Measurements from ENCODE around the gene SDSL. TPM values are rescaled to one million over a fixed set of nuclear protein-coding genes. Genes with fewer than 3 reads are reported as not detected.

Gene SDSL
- polyA plus RNA-seq, 3 donors, result 4.6 to 10.0 (median 6.5) TPM

DNA sequence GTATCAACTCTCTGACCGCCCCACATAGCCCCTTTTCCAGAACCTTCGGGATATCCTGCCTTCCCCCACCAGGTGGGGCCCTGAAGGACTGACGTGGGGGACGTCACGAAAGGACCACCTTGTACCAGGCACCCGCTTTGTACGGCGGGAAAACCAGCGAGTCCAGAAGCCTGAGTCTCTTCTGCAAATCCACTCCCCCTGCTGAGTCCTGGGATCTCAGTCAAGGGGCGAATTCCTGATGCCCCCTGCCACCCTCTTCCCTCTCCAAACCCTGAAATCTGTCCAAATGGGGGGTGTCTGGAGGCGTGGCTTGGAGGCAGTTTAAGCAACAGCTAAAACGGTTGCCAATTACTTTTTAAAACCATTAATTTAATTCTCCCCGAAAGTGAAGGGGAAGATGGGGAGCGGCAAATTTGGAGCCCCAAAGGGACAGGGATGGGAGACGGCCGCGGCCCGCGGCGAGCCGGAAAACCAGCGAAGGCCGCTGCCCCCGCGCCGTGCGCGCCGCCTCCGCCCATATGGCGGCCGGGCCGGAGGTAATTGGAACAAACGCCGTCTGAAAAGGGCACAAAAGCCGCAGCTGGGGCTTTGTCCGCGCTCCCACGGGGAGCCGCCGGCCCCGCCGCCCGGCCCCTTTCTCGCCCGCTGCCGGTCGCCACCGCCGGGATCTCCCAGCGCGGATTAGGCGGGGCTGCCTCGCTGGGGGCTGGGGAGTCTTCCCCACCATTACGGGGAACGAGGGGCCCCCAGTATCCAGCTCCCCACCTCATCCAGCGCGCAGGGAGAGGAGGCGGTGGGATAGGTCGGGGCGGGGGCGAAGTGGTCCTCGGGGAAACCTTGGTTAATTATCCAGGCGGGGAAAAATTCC, 42.9 kb downstream of the SDSL start:
- Histone ChIP-seq H3K4me2 (replicated peaks; ENCODE audit: extremely low read depth, low read length, poor library complexity, severe bottlenecking) (no peak overlapping the region), H3K27me3 (ENCODE audit: control insufficient read depth in 2 of 2, insufficient read depth in 2 of 2, low read length in 2 of 2) (peaks cover 72 to 90% of the 10 kb centered on the region in 2 donors), H4K20me1 (ENCODE audit: insufficient read depth, low read length) (no peaks in the 10 kb centered on the region), H3K4me1 (ENCODE audit: control insufficient read depth in 1 of 2, insufficient read depth in 2 of 2, low read length in 2 of 2) (peaks cover 5 to 20% of the 10 kb centered on the region in 2 donors), H2AFZ (ENCODE audit: insufficient read depth, low read depth, low read length, poor library complexity, severe bottlenecking) (no peak overlapping the region), H3K9ac (ENCODE audit: insufficient read depth, low read length, poor library complexity, severe bottlenecking) (no peak overlapping the region), H3K27ac (ENCODE audit: low read depth in 1 of 2, low read length in 2 of 2) (no peak overlapping the region), H3K36me3 (replicated peaks in 1 of 2; ENCODE audit: control insufficient read depth in 1 of 2, insufficient read depth in 2 of 2, low read length in 2 of 2) (no peaks in the 10 kb centered on the region), H3K4me3 (replicated peaks in 1 of 3; ENCODE audit: low read depth in 2 of 3, low read length in 3 of 3) (no peak overlapping the region), H3K9me3 (replicated peaks in 1 of 2; ENCODE audit: control insufficient read depth in 1 of 2, insufficient read depth in 1 of 2, low read length in 2 of 2) (peaks cover 3 to 38% of the 10 kb centered on the region in 2 donors), H3K79me2 (ENCODE audit: insufficient read depth, low read length) (no peaks in the 10 kb centered on the region)
- intact Hi-C loops (cut with micrococcal nuclease), result loop anchor here (5.0 kb wide), 1 partner anchor 447 kb away; no protein-coding TSS in a partner anchor
- Mint-ChIP-seq H3K27me3 (ENCODE audit: low read depth in 3 of 3) (peaks cover 80 to 97% (median 93%) of the 10 kb centered on the region in 3 donors), H3K9me3 (peaks cover 0 to 24% (median 19%) of the 10 kb centered on the region in 7 donors), H3K36me3 (peaks cover 0 to 12% of the 10 kb centered on the region in 2 donors), H3K4me1 (peaks cover 24% of the 10 kb centered on the region), H3K4me3 (peak overlapping the region in 1 of 2 donors; percentile 82), H3K27ac (no peak overlapping the region)
- DNase-seq, result no peak
- TF ChIP-seq, protein P1, sequence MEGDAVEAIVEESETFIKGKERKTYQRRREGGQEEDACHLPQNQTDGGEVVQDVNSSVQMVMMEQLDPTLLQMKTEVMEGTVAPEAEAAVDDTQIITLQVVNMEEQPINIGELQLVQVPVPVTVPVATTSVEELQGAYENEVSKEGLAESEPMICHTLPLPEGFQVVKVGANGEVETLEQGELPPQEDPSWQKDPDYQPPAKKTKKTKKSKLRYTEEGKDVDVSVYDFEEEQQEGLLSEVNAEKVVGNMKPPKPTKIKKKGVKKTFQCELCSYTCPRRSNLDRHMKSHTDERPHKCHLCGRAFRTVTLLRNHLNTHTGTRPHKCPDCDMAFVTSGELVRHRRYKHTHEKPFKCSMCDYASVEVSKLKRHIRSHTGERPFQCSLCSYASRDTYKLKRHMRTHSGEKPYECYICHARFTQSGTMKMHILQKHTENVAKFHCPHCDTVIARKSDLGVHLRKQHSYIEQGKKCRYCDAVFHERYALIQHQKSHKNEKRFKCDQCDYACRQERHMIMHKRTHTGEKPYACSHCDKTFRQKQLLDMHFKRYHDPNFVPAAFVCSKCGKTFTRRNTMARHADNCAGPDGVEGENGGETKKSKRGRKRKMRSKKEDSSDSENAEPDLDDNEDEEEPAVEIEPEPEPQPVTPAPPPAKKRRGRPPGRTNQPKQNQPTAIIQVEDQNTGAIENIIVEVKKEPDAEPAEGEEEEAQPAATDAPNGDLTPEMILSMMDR (IDR thresholded peaks at IDR 0.05), result no peak
- 1% methylated on average over 43 of the region's 64 CpGs for WGBS (ENCODE audit: insufficient coverage)

DNA sequence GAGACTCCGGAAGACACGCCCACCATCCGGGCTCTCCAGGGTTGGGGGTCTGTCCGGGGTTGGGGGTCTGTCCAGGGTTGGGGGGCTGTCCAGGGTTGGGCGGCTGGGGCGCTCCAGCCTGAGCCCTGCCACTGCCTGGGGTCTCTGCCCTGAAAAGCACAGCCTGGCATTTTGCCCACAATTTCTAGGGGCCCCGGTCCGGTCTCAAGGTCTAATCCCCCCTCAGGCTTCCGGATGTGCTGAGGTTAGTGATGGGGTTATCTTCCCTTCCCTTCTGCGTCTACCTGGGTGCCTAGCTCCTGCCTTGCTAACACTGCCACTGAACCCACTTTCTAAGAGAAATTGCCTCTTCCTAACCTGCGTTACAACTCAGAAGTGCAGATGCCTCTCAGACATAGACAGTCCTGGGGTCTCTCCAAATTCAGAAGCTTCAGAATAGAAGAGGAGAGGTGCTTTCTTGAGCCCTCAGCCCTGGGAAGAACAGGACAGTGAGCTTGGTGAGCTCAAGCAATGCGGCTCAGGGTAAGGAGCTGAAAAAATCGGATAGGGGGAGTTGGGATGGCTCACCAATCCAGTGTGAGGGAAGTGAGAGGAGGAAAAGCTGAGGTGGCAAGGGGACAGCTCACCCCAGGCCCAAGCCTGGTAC, 43.8 kb downstream of the SDSL start:
- peaks cover 0 to 12% of the 10 kb centered on the region in 2 donors for H3K36me3 Mint-ChIP-seq
- Histone ChIP-seq H2AFZ (ENCODE audit: insufficient read depth, low read depth, low read length, poor library complexity, severe bottlenecking) (no peak overlapping the region), H3K27me3 (ENCODE audit: control insufficient read depth in 2 of 2, insufficient read depth in 2 of 2, low read length in 2 of 2) (peaks cover 80 to 95% of the 10 kb centered on the region in 2 donors), H3K4me1 (ENCODE audit: control insufficient read depth in 1 of 2, insufficient read depth in 2 of 2, low read length in 2 of 2) (peaks cover 5 to 20% of the 10 kb centered on the region in 2 donors), H4K20me1 (ENCODE audit: insufficient read depth, low read length) (no peaks in the 10 kb centered on the region), H3K79me2 (ENCODE audit: insufficient read depth, low read length) (no peaks in the 10 kb centered on the region), H3K4me2 (replicated peaks; ENCODE audit: extremely low read depth, low read length, poor library complexity, severe bottlenecking) (no peak overlapping the region), H3K9me3 (replicated peaks in 1 of 2; ENCODE audit: control insufficient read depth in 1 of 2, insufficient read depth in 1 of 2, low read length in 2 of 2) (peaks cover 3 to 47% of the 10 kb centered on the region in 2 donors), H3K4me3 (replicated peaks in 1 of 3; ENCODE audit: low read depth in 2 of 3, low read length in 3 of 3) (no peak overlapping the region), H3K27ac (ENCODE audit: low read depth in 1 of 2, low read length in 2 of 2) (no peak overlapping the region), H3K9ac (ENCODE audit: insufficient read depth, low read length, poor library complexity, severe bottlenecking) (no peak overlapping the region), H3K36me3 (replicated peaks in 1 of 2; ENCODE audit: control insufficient read depth in 1 of 2, insufficient read depth in 2 of 2, low read length in 2 of 2) (no peaks in the 10 kb centered on the region)
- H3K27me3 Mint-ChIP-seq (ENCODE audit: low read depth in 3 of 3), result peaks cover 84 to 97% (median 94%) of the 10 kb centered on the region in 3 donors
- intact Hi-C loops (cut with micrococcal nuclease), result no loop called here
- H3K9me3 Mint-ChIP-seq, result peaks cover 0 to 29% (median 21%) of the 10 kb centered on the region in 7 donors
- WGBS (ENCODE audit: insufficient coverage), result 1% methylated on average over 8 of the region's 13 CpGs
- peaks cover 24% of the 10 kb centered on the region for H3K4me1 Mint-ChIP-seq
- H3K4me3 Mint-ChIP-seq, result peak overlapping the region in 1 of 2 donors; percentile 79
- no peak overlapping the region for H3K27ac Mint-ChIP-seq
- no peak for DNase-seq
- TF ChIP-seq, protein P1 (IDR thresholded peaks at IDR 0.05), result no peak

All from CD14-positive monocyte (primary cell).